T-helper 1 cell treated with Interleukin-12 subunit alpha and Interleukin-12 subunit beta and Interleukin-4 antibody, amounts not matched to agents 30 μg/mL and 1 μg/mL, for 36 hours (primary cell): ENCODE results near the gene OIT3.
"Not testable (repeated sequence)": the region's sequence is repeated elsewhere in the genome, so short reads cannot be mapped to it uniquely, and the experiment has no call there.

Experiments
- H3K27ac Mint-ChIP-seq: one replicate; pipeline ENCODE4 v1.8.0; 2021; ENCODE audit warnings: mild to moderate bottlenecking, mixed read lengths
- H3K27me3 Mint-ChIP-seq: one replicate; pipeline ENCODE4 v1.8.0; 2021; ENCODE audit warnings: low read depth, mixed read lengths
- H3K36me3 Mint-ChIP-seq: one replicate; pipeline ENCODE4 v1.8.0; 2021; ENCODE audit warnings: low read depth, mixed read lengths
- H3K4me1 Mint-ChIP-seq: one replicate; pipeline ENCODE4 v1.8.0; 2021; ENCODE audit warnings: low read depth, mixed read lengths
- H3K4me3 Mint-ChIP-seq: one replicate; pipeline ENCODE4 v1.8.0; 2021; ENCODE audit warnings: mild to moderate bottlenecking, moderate library complexity, mixed read lengths
- H3K9me3 Mint-ChIP-seq: one replicate; pipeline ENCODE4 v1.8.0; 2021; ENCODE audit warnings: mixed read lengths

Gene OIT3

DNA sequence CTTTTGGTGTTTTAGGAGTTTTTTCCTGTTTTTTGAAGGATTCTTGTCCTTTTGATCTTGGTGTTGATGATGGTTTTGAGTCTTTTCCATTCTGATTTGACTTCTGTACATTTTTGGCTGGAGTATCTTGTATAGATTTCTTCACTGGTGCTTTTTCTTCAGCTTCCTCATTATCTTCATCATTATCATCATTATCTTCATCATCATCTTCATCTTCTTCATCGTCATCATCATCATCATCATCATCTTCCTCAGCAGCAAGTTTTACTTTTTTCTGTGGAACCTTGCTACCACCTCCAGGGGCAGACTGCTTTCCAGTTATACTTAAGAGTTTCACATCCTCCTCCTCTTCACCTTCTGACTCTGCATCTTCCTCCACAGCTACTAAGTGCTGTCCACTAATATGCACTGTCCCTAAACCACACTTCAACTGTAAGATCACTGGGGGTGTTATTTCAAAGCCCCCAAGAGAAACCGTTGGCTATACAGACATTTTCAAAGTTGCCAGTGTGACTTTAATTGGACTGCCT, 24.3 kb downstream of the OIT3 start:
- H3K27me3 Mint-ChIP-seq, result peaks cover 32% of the 10 kb centered on the region
- not testable (repeated sequence) for H3K36me3 Mint-ChIP-seq, H3K27ac Mint-ChIP-seq, H3K4me3 Mint-ChIP-seq, H3K4me1 Mint-ChIP-seq
- peaks cover 14% of the 10 kb centered on the region for H3K9me3 Mint-ChIP-seq

- H3K27me3 Mint-ChIP-seq, result peaks cover 32% of the 10 kb centered on the region
- no peaks in the 10 kb centered on the region for H3K36me3 Mint-ChIP-seq
- H3K4me1 Mint-ChIP-seq, result no peaks in the 10 kb centered on the region
- H3K9me3 Mint-ChIP-seq, result peaks cover 14% of the 10 kb centered on the region
- no peak overlapping the region for H3K4me3 Mint-ChIP-seq
- no peak overlapping the region for H3K27ac Mint-ChIP-seq
Measured at GRCh38 chr10:72918352-72918751, 24.8 kb downstream of the OIT3 start.

GRCh38 chr10:72921147-72921683, 27.7 kb downstream of the OIT3 start:
- not testable (repeated sequence) for H3K4me3 Mint-ChIP-seq, H3K27ac Mint-ChIP-seq, H3K36me3 Mint-ChIP-seq, H3K4me1 Mint-ChIP-seq
- Mint-ChIP-seq H3K9me3 (peaks cover 14% of the 10 kb centered on the region), H3K27me3 (peaks cover 32% of the 10 kb centered on the region)

GRCh38 chr10:72924351-72924750, 30.8 kb downstream of the OIT3 start:
- H3K36me3 Mint-ChIP-seq, result no peaks in the 10 kb centered on the region
- H3K27ac Mint-ChIP-seq, result no peak overlapping the region
- H3K4me3 Mint-ChIP-seq, result no peak overlapping the region
- no peaks in the 10 kb centered on the region for H3K4me1 Mint-ChIP-seq
- peaks cover 22% of the 10 kb centered on the region for H3K27me3 Mint-ChIP-seq
- H3K9me3 Mint-ChIP-seq, result peaks cover 14% of the 10 kb centered on the region

DNA sequence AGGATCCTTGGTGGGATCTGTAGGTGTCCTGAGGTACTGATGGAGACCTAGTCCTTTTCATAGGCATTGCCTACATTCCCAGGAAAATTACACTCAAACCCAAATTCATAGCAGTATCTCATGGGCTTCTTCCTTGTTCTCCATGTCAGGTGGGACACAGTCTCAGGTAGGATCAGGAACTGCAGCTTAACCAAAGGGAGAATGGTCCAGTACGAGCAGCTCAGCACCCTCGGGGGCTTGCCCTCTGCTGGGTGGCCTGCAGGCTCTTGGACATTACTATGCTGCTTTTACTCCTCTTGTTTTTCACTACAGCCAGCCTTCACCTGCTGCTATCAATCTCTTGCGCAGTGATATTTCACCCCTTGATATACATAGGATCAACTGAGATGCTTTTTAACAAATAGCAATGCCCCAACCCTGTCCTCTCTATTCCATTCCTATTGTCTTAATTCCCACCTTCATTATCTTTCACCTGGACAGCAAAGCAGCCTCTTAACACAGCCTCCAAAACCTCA, 32.5 kb downstream of the OIT3 start:
- no peak overlapping the region for H3K27ac Mint-ChIP-seq
- peaks cover 10% of the 10 kb centered on the region for H3K27me3 Mint-ChIP-seq
- H3K4me1 Mint-ChIP-seq, result no peaks in the 10 kb centered on the region
- no peaks in the 10 kb centered on the region for H3K36me3 Mint-ChIP-seq
- H3K4me3 Mint-ChIP-seq, result no peak overlapping the region
- H3K9me3 Mint-ChIP-seq, result peaks cover 8% of the 10 kb centered on the region

- Mint-ChIP-seq H3K4me1 (no peaks in the 10 kb centered on the region), H3K27me3 (peaks cover under 1% of the 10 kb centered on the region), H3K27ac (no peak overlapping the region), H3K36me3 (no peaks in the 10 kb centered on the region), H3K9me3 (peaks cover under 1% of the 10 kb centered on the region), H3K4me3 (no peak overlapping the region)
Measured at GRCh38 chr10:72927485-72927884, 33.9 kb downstream of the OIT3 start.

DNA sequence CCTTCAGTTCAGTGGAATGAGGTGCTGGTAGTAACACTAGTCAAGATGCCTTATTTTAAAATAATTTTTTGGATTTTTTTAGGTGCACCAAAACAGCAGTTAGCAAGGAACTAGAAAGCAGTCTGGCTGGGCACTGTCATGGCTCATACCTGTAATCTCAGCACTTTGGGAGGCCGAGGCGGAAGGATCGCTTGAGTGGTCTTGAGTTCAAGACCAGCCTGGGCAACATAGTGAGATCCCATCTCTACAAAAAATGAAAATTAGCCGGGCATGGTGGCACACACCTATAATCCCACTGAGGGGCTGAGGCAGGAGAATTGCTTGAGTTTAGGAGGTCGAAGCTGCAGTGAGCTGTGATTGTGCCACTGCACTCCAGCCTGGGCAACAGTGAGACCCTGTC, 35.3 kb downstream of the OIT3 start:
- Mint-ChIP-seq H3K27ac (no peak overlapping the region), H3K27me3 (no peaks in the 10 kb centered on the region), H3K9me3 (no peaks in the 10 kb centered on the region), H3K36me3 (no peaks in the 10 kb centered on the region), H3K4me1 (no peaks in the 10 kb centered on the region), H3K4me3 (no peak overlapping the region)

DNA sequence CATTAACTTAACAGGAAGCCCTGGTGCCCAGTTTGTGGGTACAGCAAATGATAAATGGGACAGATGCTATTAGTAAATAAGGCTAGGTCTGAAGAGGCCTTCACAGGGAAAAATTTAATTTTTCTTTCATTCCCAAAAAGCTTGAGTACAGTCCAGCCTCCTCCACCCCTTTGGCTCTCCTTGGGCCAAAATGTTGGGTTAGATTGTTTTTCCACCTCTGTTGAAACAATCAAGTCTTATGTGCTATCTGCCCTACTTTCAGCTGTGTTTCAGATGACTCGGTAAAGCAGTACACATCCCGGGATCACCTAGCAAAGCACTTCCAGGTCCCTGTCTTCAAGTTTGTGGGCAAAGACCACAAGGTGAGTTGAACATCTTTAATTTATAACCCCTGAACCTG, 36.7 kb downstream of the OIT3 start:
- Mint-ChIP-seq H3K36me3 (no peaks in the 10 kb centered on the region), H3K4me1 (no peaks in the 10 kb centered on the region), H3K4me3 (no peak overlapping the region), H3K9me3 (no peaks in the 10 kb centered on the region), H3K27ac (no peak overlapping the region), H3K27me3 (no peaks in the 10 kb centered on the region)

DNA sequence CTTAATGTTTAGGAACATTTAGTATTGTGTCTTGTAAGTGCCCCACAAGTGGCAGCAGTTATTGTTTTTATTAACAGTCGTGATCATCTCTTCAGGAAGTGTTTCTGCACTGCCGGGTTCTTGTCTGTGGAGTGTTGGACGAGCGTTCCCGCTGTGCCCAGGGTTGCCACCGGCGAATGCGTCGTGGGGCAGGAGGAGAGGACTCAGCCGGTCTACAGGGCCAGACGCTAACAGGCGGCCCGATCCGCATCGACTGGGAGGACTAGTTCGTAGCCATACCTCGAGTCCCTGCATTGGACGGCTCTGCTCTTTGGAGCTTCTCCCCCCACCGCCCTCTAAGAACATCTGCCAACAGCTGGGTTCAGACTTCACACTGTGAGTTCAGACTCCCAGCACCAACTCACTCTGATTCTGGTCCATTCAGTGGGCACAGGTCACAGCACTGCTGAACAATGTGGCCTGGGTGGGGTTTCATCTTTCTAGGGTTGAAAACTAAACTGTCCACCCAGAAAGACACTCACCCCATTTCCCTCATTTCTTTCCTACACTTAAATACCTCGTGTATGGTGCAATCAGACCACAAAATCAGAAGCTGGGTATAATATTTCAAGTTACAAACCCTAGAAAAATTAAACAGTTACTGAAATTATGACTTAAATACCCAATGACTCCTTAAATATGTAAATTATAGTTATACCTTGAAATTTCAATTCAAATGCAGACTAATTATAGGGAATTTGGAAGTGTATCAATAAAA, 38.9 kb downstream of the OIT3 start:
- Mint-ChIP-seq H3K36me3 (no peaks in the 10 kb centered on the region), H3K27ac (no peak overlapping the region), H3K9me3 (no peaks in the 10 kb centered on the region), H3K4me3 (no peak overlapping the region), H3K27me3 (no peaks in the 10 kb centered on the region), H3K4me1 (no peaks in the 10 kb centered on the region)

- Mint-ChIP-seq H3K36me3 (no peaks in the 10 kb centered on the region), H3K4me3 (no peak overlapping the region), H3K27ac (no peak overlapping the region), H3K9me3 (no peaks in the 10 kb centered on the region), H3K4me1 (no peaks in the 10 kb centered on the region), H3K27me3 (no peaks in the 10 kb centered on the region)
Measured at GRCh38 chr10:72935361-72935760, 41.8 kb downstream of the OIT3 start.

GRCh38 chr10:72943498-72944234, 50.1 kb downstream of the OIT3 start:
- no peak overlapping the region for H3K27ac Mint-ChIP-seq
- no peaks in the 10 kb centered on the region for H3K4me1 Mint-ChIP-seq
- H3K4me3 Mint-ChIP-seq, result no peak overlapping the region
- H3K27me3 Mint-ChIP-seq, result peaks cover 14% of the 10 kb centered on the region
- no peaks in the 10 kb centered on the region for H3K36me3 Mint-ChIP-seq
- H3K9me3 Mint-ChIP-seq, result no peaks in the 10 kb centered on the region

- no peak overlapping the region for H3K4me3 Mint-ChIP-seq
- H3K9me3 Mint-ChIP-seq, result no peaks in the 10 kb centered on the region
- peaks cover 14% of the 10 kb centered on the region for H3K27me3 Mint-ChIP-seq
- no peaks in the 10 kb centered on the region for H3K4me1 Mint-ChIP-seq
- H3K27ac Mint-ChIP-seq, result no peak overlapping the region
- H3K36me3 Mint-ChIP-seq, result no peaks in the 10 kb centered on the region
Measured at GRCh38 chr10:72946963-72947362, 53.4 kb downstream of the OIT3 start.

DNA sequence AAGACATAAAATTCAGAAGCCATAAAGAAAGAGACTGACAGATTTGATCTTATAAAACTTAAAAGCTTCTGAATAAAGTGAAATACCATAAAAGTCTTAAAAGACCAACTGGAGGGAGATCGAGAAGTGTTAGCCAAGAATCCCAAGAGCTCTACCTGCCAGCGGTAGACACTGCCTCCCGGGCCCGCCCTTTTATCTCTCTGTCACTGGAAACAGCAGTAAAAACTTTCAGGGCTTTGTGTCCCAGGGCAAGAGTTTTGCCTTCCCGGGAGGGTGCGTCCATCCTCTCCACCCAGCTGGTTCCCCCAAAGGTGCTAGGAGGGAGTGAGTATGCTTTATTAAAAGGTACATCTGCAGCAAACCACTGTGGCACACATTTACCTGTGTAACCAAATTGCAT, 55.2 kb downstream of the OIT3 start:
- Mint-ChIP-seq H3K27ac (no peak overlapping the region), H3K4me1 (no peaks in the 10 kb centered on the region), H3K9me3 (no peaks in the 10 kb centered on the region), H3K27me3 (peaks cover 13% of the 10 kb centered on the region), H3K4me3 (no peak overlapping the region), H3K36me3 (no peaks in the 10 kb centered on the region)

DNA sequence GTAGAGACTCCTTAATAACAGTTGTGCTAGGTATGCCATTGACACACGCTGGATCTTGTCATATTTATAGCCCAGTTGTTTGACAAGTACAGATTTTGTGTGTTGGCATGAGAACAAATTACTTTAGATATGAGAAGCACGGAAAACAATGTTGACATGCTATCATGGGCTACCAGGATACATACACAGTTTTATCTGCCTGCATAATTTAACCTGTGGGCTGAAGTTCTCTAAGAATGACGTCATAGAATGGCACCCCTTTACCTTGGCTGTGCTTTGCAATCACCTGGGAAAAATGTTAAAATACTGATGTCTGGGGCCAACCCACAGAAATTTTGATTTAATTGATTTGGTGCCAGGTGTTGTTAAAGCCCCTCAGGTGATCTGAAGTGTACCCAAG, 58.2 kb downstream of the OIT3 start:
- Mint-ChIP-seq H3K36me3 (no peaks in the 10 kb centered on the region), H3K4me3 (no peak overlapping the region), H3K9me3 (no peaks in the 10 kb centered on the region), H3K27me3 (peaks cover 3% of the 10 kb centered on the region), H3K4me1 (no peaks in the 10 kb centered on the region), H3K27ac (no peak overlapping the region)

GRCh38 chr10:72952189-72952588, 58.6 kb downstream of the OIT3 start:
- Mint-ChIP-seq H3K27me3 (peaks cover 3% of the 10 kb centered on the region), H3K4me1 (no peaks in the 10 kb centered on the region)

More at GRCh38 chr10:72952189-72952588, 58.6 kb downstream of the OIT3 start:
- H3K36me3 Mint-ChIP-seq, result no peaks in the 10 kb centered on the region
- no peak overlapping the region for H3K27ac Mint-ChIP-seq
- no peak overlapping the region for H3K4me3 Mint-ChIP-seq
- H3K9me3 Mint-ChIP-seq, result no peaks in the 10 kb centered on the region
